Measurements from ENCODE around the gene OR2AJ1.

Gene OR2AJ1

GRCh38 chr1:247962911-247963588, 38.4 kb downstream of the OR2AJ1 start:
- no peak for DNase-seq

- DNase-seq = no peak
These were observed 40.2 kb downstream of the OR2AJ1 start, which contains the start of gene OR2AK2 for GRCh38 chr1:247964933-247965332. TSS of gene OR2AK2 (plus strand) at chr1:247965233. CDS start at chr1:247965377, 144 bp downstream.

DNA sequence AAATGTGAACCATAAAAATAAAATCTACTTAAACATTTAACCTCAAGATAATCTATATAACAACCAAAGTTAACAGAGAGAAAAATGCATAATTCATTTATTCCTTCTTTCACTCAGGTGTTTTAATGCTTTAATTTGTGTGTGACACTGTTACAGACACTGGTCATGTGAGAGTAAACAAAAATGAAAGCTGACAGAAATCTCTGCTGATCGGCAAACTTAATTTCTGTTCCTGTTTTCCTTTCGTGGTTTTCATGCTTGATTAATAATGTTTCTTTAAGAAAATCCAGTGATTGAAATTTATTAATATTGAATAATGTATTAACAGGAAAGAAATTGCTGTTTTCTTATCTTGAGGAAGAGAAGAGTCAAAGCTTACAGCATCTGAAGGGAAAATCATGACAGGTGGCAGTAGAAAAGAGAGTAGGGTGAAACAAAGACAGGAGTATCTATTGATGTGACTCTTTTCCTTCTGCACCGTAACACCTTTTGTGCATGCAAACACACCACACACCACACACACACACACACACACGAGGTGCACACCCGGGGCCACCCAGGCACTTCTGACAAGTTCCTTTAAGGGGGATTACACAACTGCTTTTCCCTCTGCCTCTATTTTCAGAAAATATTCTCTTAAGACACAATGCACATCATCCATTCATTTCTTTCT, 42.0 kb downstream of the OR2AJ1 start:
- no peak for DNase-seq

All from fibroblast of skin of back (primary cell).